ENCODE measurements around the gene MX2.

The MX2 gene

GRCh38 chr21:41321211-41321907 is 40.5 kb upstream of the MX2 start:
- Histone ChIP-seq H3K4me2 (peak overlapping the region; percentile 73), H3K9me3 (peaks cover 9% of the 10 kb centered on the region; the same call in 1 of the 2 replicates), H3K4me1 (peaks cover 54% of the 10 kb centered on the region), H3K27ac (peak overlapping the region; percentile 82), H3K36me3 (no peaks in the 10 kb centered on the region), H3K27me3 (peaks cover 22% of the 10 kb centered on the region), H4K20me1 (no peaks in the 10 kb centered on the region), H3K4me3 (no peak overlapping the region), H3K9ac (peak overlapping the region; percentile 23)
- TF ChIP-seq Cebpa-rat (IDR thresholded peaks at IDR 0.05) = no peak

- Histone ChIP-seq H3K9ac (peak overlapping the region; percentile 23), H3K36me3 (no peaks in the 10 kb centered on the region), H4K20me1 (no peaks in the 10 kb centered on the region), H3K4me2 (peak overlapping the region; percentile 73), H3K27ac (peak overlapping the region; percentile 82), H3K4me3 (no peak overlapping the region), H3K4me1 (peaks cover 54% of the 10 kb centered on the region), H3K27me3 (peaks cover 16% of the 10 kb centered on the region), H3K9me3 (peaks cover 3% of the 10 kb centered on the region; the same call in 1 of the 2 replicates)
- no peak for TF ChIP-seq Cebpa-rat (IDR thresholded peaks at IDR 0.05)
Observed at GRCh38 chr21:41321908-41322495, 39.8 kb upstream of the MX2 start.

GRCh38 chr21:41322496-41323382 is 39.1 kb upstream of the MX2 start:
- Histone ChIP-seq H3K36me3 (no peaks in the 10 kb centered on the region), H3K27ac (peak overlapping the region; percentile 82), H3K9me3 (no peaks in the 10 kb centered on the region), H3K4me2 (peak overlapping the region; percentile 73), H3K4me3 (no peak overlapping the region), H3K9ac (no peak overlapping the region), H3K27me3 (peaks cover 8% of the 10 kb centered on the region; the same call in 1 of the 2 replicates), H4K20me1 (no peaks in the 10 kb centered on the region), H3K4me1 (peaks cover 50% of the 10 kb centered on the region)
- TF ChIP-seq Cebpa-rat (IDR thresholded peaks at IDR 0.05) = no peak

GRCh38 chr21:41325138-41325912 is 36.5 kb upstream of the MX2 start:
- Histone ChIP-seq H3K27me3 (no peaks in the 10 kb centered on the region), H3K9ac (no peak overlapping the region), H3K4me2 (no peak overlapping the region; the same call in 1 of the 2 replicates), H3K36me3 (no peaks in the 10 kb centered on the region), H4K20me1 (no peaks in the 10 kb centered on the region), H3K9me3 (no peaks in the 10 kb centered on the region), H3K4me3 (no peak overlapping the region), H3K4me1 (peaks cover 46% of the 10 kb centered on the region), H3K27ac (no peak overlapping the region)
- no peak for TF ChIP-seq Cebpa-rat (IDR thresholded peaks at IDR 0.05)

GRCh38 chr21:41326414-41327080 is 35.3 kb upstream of the MX2 start:
- no peaks in the 10 kb centered on the region for H3K36me3 ChIP-seq
- H3K27me3 ChIP-seq = no peaks in the 10 kb centered on the region
- H3K4me1 ChIP-seq = peaks cover 34% of the 10 kb centered on the region
- no peaks in the 10 kb centered on the region for H4K20me1 ChIP-seq
- no peaks in the 10 kb centered on the region for H3K9me3 ChIP-seq
- peak overlapping the region; percentile 29; the same call in 1 of the 2 replicates for H3K27ac ChIP-seq
- H3K4me2 ChIP-seq = peak overlapping the region; percentile 60
- TF ChIP-seq Cebpa-rat (IDR thresholded peaks at IDR 0.05) = no peak
- no peak overlapping the region for H3K9ac ChIP-seq
- H3K4me3 ChIP-seq = no peak overlapping the region

GRCh38 chr21:41327753-41328152 is 34.1 kb upstream of the MX2 start:
- Histone ChIP-seq H3K4me2 (no peak overlapping the region), H3K4me1 (peaks cover 22% of the 10 kb centered on the region), H3K9ac (no peak overlapping the region), H3K9me3 (no peaks in the 10 kb centered on the region), H3K27me3 (no peaks in the 10 kb centered on the region), H3K4me3 (no peak overlapping the region), H3K36me3 (no peaks in the 10 kb centered on the region), H4K20me1 (no peaks in the 10 kb centered on the region), H3K27ac (no peak overlapping the region)
- no peak for TF ChIP-seq Cebpa-rat (IDR thresholded peaks at IDR 0.05)

- H3K27ac ChIP-seq = no peak overlapping the region
- H3K27me3 ChIP-seq = no peaks in the 10 kb centered on the region
- no peak overlapping the region for H3K4me3 ChIP-seq
- no peaks in the 10 kb centered on the region for H3K36me3 ChIP-seq
- TF ChIP-seq Cebpa-rat (IDR thresholded peaks at IDR 0.05) = no peak
- H3K4me2 ChIP-seq = no peak overlapping the region
- H3K4me1 ChIP-seq = peaks cover 13% of the 10 kb centered on the region
- peaks cover 4% of the 10 kb centered on the region for H3K9me3 ChIP-seq
- no peaks in the 10 kb centered on the region for H4K20me1 ChIP-seq
- H3K9ac ChIP-seq = no peak overlapping the region
Observed at GRCh38 chr21:41328660-41329607, 32.9 kb upstream of the MX2 start.

GRCh38 chr21:41333752-41334151 is 28.1 kb upstream of the MX2 start:
- Histone ChIP-seq H3K4me3 (no peak overlapping the region), H3K4me2 (no peak overlapping the region), H3K4me1 (no peaks in the 10 kb centered on the region), H3K9ac (no peak overlapping the region), H3K36me3 (no peaks in the 10 kb centered on the region), H3K9me3 (peaks cover 13% of the 10 kb centered on the region), H3K27me3 (no peaks in the 10 kb centered on the region), H4K20me1 (no peaks in the 10 kb centered on the region), H3K27ac (no peak overlapping the region)
- TF ChIP-seq Cebpa-rat (IDR thresholded peaks at IDR 0.05) = no peak
